ENCODE results near the gene CTR9.

DNA sequence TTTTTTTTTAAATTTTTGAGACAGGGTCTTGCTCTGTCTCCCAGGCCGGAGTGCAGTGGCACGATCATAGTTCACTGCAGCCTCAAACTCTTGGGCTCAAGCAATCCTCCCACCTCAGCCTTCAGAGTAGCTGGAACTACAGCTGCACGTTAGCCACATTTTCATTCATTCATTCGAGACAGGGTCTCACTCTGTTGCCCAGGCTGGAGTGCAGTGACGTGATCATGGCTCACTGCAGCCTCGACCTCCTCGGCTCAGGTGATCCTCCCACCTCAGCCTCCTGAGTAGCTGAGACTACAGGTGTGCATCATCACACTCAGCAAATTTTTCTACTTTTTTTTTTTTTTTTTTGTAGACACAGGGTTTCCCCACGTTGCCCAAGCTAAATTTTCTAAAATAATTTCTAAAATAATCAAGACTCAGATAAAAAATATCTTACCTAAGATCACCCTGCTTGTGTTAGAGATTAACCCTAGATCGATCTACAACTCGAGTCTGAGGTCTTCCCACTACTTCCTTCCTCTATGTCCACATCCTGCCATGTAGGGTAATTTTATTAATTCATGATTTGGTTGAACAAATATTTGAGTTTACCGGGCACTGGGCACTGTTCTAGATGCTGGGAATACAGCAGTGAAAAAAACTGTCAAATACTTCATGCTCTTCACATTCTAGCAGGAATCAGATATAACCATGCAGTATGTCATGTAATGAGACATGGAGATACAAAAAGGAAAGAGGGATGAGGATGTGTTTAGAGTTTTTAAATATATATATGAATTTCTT is 42.6 kb downstream of the CTR9 start:
- TF ChIP-seq SUZ12 (IDR thresholded peaks at IDR 0.05; ENCODE audit: extremely low read depth, insufficient read depth, insufficient read length) (no peak), ZNF274 (IDR thresholded peaks at IDR 0.05; ENCODE audit: low read depth, low read length) (no peak), YY1 (IDR thresholded peaks at IDR 0.05; ENCODE audit: insufficient read depth, insufficient read length) (no peak)
